Midbrain (tissue), 1 donor: ENCODE data around the gene SH3YL1.

Source experiments
- DNase-seq: peaks from one replicate; lab custom pipeline; 2025; lab: John Stamatoyannopoulos, UW

The SH3YL1 gene

GRCh38 chr2:256094-256493, 7.7 kb downstream of the SH3YL1 start:
- no peak for DNase-seq

DNA sequence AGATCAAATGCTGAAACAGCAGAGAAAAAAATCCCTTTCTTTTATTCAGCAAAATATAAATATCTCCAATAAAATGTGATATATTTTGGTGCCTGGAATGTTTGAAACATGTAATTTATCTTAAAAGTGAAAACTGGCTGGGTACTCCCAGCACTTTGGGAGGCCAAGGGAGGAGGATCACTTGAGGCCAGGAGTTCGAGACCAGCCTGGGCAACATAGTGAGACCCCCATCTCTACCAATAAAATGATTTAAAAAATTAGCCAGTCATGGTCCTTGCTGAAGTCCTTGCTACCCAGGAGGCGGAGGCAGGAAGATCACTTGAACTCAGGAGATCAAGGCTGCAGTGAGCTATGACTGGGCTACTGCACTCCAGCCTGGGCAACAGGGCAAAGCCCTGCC, 8.6 kb downstream of the SH3YL1 start:
- DNase-seq: no peak

DNA sequence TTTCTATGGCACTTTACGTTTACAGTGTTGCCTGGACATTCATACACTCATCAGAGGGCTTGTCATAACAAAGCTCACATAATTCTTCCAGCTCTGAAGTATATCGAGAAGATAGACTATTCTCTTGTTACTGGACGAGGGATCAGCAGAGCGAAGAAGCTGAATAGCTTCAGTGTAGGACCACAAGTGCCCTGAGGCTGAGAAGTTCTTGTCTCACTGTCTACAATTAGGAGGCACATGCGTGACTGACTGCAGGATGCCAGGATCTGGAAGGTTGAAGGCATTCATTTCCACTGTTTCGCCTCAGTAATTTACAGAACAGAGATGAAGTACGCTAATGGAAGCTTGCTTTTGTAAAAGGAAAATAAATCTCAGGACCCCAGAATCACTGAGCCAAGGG, 9.6 kb downstream of the SH3YL1 start:
- no peak for DNase-seq

DNA sequence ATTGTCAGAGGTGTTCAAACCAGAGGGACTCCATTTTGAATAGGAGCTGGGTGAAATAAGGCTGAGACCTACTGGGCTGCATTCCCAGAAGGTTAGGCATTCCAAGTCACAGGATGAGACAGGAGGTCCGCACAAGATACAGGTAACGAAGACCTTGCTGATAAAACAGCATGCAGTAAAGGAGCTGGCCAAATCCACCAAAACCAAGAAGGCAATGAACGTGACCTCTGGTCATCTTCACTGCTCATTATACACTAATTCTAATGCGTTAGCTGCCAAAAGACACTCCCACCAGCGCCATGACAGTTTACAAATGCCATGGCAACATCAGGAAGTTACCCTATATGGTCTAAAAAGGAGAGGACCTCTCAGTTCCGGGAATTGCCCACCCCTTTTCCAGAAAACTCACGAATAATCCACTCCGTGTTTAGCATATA, 10.6 kb downstream of the SH3YL1 start:
- DNase-seq: no peak

DNA sequence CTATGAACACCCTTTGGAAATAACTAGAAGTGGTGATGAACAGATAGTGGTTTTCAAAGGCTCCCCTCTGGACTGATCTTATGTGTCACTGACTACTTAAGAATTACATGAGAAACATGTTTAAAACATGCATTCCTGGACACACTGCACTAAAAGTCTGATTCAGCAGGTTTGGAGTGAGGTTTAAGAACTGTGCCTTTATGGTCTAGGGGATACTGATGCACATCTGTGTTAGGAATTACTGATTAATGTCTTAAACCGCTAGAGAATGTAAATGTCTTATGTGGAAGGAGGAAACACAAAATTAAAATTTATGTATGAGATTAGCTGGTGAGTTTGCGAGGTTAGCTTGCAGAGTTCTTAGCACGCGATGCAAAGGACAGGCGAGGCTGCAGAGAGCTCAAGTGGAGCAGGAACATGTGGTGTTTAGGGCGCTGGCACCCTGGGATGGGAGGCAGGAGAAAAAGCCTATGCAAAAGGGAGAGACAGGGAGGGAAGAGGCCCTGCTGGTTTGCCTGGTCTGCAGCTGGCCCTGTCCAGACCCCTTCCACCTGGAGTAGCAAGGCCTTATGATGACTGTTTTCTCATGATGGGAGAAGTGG, 11.7 kb downstream of the SH3YL1 start:
- DNase-seq: no peak

DNA sequence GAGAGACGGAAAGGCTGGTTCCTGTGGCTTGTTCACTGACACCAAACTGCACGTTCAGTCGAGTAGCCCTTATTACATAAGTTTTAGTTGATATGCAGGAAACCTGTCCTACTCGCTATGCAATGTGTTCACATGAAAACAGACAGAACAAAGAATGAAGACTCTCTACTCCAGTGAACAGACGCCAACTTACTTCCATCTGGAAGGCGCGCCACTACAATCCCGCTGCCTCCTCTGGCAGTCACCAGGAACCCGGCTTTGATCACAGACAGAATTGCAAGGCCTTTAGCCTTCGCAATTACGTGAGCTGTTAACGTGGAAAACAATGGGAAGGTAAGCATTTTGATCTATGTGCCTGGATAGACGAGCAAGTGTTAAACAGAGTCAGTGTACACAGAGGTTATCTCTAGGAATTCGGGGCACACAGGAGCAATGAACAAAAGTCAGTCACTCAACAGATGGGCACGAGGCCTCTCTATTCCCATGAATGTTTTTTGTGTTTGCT, 14.2 kb downstream of the SH3YL1 start:
- DNase-seq: no peak

GRCh38 chr2:248724-249123, 15.1 kb downstream of the SH3YL1 start:
- no peak for DNase-seq

DNA sequence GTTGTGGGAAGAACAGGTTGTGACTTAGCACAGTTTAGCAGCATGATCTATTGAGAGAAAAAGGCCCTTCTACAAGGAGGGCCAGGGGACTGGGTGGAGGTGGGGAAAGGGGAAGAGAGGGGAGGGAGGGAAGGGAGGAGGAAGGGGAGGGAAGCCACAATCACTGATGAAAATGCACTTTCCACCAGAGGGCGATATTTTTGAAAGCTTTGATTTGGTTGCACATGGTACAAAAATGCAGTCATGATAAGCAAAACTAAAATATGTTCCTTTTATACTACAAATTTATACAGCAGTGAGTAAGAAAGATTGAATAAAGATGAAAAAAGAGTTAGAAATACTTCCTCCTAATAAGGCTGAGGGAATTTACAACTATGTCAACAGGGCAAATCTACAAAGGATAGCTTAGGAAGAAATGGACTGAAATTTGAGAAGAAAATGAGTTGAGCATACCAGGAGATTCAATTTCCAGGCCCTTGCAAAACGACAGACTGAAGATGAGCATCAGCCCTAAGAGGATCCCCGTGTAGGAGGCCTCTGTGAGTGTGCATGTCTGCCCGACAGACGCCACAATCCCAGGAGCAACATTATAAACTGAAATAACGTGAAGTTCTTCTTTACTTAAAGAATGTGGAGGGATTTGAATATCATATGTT, 17.2 kb downstream of the SH3YL1 start:
- peak; percentile 67 for DNase-seq

DNA sequence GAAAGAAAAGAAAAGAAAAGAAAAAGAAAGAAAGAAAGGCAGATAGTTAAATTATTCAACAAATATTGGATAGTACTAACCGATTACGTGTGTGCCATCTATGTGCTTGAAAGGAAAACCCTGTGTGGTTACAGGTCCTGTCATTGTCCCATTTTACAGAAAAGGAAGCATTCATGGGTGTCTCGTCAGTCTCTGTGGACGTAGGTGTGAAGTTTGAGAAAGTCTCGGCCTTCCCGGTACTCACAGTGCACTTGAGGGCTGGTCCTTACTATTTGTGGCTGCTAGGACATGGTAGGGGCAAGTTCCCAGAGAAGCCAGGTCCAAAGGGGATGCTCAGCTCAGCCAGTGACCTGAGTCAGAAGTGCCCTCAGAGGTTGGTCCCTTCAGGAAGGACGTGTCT, 19.3 kb downstream of the SH3YL1 start:
- DNase-seq: no peak

- DNase-seq: peak; percentile 31
Measured at GRCh38 chr2:238869-239268, 25.0 kb downstream of the SH3YL1 start.

DNA sequence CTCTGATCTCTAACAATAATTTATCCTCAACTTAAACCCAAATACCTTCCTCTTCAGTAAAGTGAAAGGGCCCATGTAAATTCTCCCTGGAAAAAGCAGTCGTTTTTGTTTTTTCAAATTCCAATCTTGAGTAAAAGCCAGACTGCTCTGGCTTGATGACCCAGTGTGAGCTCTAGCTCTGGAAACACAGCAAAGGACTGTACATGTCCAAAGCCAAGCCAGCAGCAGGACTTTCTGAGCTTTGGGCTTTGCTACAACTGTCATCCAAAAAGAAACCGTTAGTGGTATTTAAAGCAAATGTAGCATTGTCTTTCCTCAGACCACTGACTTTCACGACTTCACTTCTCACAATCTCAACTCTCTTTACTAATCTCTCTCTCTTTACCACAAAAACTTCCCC, 25.4 kb downstream of the SH3YL1 start:
- peak; percentile 42 for DNase-seq

DNA sequence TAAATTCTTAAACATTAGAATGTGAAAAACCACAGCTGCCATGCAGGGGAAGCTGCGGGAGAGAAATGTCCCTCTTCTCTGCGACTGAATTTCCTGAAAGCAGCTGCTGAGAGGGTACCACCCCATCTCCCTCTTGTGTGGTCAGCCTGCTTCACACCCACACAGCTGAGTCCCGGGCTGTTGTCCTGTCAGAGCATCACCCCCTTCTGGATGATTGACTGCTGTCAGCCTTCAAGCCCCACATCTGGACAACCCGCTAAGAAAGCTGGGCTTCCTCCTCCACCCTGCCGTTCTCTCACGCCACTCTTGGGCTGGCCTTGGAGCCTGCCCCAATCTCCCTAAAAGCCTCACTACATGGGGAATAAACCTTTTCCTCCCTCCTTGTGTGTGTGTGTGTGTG, 26.0 kb downstream of the SH3YL1 start:
- peak; percentile 21 for DNase-seq

GRCh38 chr2:236993-237539, 26.8 kb downstream of the SH3YL1 start:
- peak; percentile 36 for DNase-seq

- no peak for DNase-seq
Measured at GRCh38 chr2:234421-234820, 29.4 kb downstream of the SH3YL1 start.

DNA sequence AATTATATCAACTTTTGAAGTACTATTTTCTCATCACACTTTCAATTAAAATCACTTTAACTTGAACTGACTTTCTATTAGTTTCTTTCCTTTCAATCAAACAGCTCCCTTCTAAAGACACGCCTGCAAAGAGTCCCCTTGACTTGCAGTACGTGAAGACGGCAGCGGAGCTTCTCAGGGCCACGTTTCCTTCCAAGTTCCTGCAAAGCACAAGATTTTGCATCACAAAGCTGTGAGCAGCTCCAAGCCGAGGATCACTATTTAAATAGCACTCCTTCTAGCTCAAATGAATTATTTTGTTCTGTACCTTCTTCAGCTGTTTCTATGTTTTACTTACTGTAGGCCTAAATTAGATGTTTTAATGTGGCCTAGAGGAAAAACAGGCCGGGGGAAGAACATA, 30.8 kb downstream of the SH3YL1 start:
- no peak for DNase-seq

DNA sequence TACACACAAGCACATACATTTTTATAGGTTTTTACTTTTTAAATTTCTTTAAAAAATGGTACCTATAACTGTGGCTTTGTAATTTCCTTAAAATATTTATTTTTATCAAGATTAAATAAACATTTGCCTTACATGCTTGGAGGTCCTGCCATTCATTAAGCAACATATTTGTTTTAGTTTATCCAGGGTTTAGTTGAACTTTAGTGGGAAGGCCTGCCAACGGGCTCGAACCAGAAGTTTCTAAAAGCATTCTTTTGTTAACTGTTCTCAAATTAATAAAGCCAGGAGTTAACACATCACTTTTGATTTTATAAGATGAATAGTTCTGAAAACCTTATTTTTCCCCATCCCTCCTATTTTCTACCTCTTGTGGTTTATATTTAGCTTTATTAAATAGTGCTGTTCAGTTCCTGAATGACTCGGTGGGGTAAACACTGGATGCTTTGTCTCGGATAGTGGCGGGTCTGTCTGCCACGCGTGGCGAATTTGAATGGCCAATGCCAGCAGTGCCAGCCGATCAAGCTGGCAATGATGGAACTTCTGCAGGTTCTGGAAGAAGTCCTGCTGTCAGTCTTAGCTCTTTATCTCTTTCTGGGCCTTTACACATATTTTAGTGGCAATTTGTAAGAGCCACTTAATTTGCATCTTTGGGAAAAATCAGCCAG, 32.2 kb downstream of the SH3YL1 start:
- DNase-seq: peak; percentile 83

- DNase-seq: no peak
Measured at GRCh38 chr2:228518-229278, 35.1 kb downstream of the SH3YL1 start.

- no peak for DNase-seq
Measured at GRCh38 chr2:228115-228514, 35.7 kb downstream of the SH3YL1 start.

DNA sequence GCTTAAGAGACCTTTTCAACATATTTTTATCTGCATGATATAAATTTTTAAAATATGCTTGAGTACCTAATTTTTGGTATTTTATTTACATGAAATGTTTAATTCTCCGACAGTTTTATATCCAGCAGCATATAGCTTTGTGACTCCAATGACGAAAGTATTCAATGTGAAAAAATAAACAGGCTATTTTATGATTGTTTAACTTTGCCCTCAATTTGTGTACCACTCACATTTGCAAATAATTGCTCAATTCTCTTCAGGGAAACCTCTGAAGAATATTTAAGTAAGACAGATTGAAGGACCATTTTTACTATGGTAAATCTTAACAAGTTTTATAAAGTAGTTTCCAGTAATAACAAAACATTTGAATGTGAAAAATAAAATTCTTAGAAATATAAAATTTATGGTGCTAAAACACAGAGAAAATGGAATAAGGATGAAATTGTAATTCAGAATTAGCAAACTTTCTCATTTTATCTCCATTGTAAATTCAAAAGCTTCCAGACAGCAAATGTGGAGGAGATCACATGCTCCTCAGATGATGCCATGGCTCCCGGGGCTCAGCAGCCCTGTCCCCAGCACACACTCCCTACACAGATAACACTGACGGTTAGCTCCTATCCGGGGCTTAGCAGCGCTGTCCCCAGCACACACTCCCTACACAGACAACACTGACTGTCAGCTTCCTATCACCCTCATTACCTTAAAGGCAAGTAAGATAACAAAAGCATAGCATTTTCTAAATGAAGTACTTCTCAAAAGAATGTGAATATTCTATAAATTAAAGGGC, 39.7 kb downstream of the SH3YL1 start:
- DNase-seq: peak; percentile 25

DNA sequence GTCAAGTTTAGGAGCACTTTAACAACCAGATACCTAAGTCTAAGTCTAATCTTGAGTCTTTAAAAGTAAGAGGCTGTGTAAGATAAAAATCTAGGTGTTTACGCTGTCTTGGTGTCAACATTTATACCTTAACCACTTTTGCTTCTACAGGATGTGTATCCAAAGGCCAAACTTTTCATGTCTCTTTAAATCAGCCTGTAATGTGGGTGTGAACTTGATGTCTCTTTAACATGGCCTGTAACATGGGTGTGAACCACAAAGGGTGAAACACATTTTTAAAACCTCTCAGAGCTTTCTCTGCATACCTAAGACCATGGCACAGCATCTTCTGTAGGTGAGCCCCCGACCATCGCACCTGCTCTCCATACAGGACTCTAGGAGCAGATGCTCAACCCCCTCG, 40.4 kb downstream of the SH3YL1 start:
- DNase-seq: no peak

DNA sequence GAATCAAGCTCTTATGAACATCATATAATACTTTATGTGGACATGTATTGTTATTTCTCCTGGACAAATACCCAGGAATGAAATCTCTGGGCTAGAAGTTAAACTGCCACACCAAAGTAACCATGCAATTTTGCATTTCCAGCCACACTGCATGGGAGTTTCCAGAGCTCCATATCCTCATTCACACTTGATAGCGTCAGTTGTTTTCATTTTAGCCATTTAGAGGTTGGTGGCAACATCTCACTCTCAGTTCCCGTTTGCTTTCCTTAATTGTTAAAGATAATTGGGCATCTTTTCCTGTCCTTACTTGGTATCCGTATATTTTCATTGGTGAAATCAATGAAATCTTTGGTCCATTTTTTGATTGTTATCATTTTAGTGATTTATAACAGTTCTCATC, 47.8 kb downstream of the SH3YL1 start:
- no peak for DNase-seq
